GM21390 (cell line): ENCODE results near the gene HRH1.
"Not testable (repeated sequence)": the region's sequence is repeated elsewhere in the genome, so short reads cannot be mapped to it uniquely, and the experiment has no call there.

ENCODE experiments used
- ATAC-seq: cut with Tn5 transposase; IDR thresholded peaks from one replicate; pipeline ENCODE4 v1.9.1; 2021; ENCODE audit not compliant: unreplicated experiment

HRH1 gene

DNA sequence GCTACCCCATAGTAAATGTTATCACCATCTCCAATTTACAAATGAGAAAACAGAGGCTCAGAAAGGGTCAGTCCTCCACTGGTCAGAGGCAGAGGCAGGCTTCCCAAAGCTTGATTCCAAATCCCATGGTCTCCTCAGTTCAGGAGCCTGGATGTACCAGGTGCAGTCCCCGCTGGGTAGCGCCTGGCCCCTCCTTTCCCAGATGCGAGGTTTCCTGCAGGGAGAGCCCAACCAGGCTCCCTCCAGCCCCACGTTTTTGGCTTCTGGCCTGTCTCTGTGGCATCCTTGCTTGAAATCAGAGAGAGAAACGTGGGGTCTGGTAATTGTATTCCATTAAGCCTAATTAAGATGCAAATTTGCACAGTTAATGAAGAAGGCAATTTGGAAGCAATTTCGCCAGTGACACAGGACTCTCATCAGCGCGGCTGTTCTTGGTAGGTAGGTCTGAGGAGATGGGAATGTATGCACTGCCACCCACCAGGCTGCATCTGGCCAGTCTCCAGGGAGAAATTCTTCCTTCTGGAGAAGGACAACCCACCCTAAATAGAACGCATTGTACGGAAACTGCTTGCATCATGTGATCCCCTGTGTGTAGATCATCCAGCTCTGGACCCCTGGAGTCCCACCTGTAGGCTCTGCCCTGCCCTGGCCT lies 50.5 kb downstream of the HRH1 start:
- no peak for ATAC-seq

DNA sequence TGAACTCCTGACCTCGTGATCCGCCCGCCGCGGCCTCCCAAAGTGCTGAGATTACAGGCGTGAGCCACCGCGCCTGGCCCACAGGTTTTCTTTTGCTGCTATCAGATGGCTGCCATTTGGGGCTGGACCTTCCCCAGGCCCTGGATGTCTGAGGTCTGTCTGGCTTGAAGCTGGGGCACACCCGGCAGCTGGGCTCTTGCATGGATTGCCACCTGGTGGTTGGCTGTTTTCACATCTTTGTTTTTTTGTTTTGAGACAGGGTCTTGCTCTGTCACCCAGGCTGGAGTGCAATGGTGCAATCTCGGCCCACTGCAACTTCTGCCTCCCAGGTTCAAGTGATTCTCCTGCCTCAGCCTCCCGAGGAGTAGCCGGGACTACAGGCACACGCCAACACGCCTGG lies 51.6 kb downstream of the HRH1 start:
- ATAC-seq: not testable (repeated sequence)

DNA sequence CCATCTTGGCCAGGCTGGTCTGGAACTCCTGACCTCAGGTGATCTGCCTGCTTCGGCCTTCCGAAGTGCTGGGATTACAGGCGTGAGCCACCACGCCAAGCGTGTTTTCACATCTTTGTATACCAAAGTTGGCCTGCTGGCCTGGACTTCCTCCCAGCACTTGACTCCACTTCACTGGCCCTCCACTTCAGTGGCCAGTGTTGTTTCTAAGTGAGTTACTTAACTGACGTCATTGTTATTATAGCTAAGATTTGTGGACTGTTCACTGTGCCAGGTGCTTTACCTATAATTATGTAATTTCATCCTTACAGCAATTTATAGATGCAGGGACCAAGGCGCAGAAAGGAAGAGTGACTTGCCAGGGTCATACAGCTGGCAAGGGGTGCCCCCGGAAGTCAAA lies 52.0 kb downstream of the HRH1 start:
- ATAC-seq: no peak

DNA sequence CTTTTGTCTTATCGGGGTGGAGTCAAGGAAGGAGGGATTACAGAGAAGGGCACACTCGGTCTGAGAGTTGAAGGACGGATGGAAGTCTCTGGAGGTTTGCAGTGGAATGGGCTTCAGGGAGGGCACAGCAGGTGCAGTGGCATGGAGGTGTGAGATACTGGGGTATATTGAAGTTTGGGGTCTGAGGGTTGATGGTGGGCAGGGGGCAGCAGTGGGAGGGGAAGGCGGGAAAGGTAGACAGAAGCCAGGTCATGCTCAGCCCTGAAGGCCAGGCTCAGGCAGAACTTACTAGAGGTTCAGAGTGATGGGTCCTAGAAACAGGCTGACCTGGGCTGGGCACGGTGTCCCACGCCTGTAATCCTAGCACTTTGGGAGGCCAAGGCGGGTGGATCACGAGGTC lies 52.7 kb downstream of the HRH1 start:
- no peak for ATAC-seq

DNA sequence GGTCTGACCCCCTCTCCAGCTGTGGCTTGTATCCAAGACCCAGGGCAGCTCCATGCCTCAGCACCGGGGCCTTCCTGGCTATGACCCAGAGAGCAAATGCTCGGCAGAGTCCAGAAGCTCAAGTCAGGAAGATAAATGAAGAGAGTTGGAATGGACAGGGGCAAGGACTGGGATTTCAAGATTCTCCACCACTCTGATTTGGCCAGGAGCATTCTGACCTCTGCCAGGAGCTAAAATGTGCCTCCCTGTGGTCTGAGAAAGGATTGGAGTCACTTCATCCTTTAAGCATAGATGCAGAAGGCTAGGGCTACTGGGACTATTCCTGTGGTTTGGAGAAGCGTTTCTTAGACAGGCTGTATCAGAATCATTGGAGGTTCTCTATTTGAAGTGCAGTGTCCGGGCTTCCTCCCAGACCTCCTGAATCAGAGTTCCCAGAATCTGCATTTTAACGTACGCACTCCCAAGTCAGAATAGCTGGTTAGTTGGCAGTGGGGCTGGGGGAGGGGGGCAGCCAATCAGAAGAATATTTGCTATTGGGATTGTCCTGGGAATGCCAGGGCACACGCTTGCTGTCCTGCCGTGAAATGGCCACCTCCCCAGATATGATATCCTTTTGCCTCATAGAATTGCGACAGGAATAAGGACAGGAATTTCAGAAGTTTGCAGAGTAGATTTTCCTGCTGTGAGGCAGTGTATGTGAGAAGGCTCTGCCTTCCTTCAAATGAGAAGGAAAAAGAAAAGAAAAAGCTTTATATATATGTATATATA lies 57.4 kb downstream of the HRH1 start:
- ATAC-seq: no peak

DNA sequence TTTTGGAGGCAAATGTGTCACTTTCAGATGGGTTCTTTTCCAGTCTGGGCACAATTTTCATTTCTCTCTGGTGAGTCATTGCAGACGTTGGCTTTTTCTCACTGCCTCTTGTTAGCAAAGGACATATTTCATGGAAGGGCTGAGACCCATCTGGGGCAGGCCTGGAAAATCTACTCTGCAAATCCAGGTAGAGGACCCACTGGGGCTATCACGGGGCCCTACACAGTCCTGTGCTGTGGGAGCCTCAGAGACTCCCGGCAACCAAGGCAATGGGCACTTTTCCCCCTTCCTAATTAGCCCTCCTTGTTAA lies 58.0 kb downstream of the HRH1 start:
- no peak for ATAC-seq

DNA sequence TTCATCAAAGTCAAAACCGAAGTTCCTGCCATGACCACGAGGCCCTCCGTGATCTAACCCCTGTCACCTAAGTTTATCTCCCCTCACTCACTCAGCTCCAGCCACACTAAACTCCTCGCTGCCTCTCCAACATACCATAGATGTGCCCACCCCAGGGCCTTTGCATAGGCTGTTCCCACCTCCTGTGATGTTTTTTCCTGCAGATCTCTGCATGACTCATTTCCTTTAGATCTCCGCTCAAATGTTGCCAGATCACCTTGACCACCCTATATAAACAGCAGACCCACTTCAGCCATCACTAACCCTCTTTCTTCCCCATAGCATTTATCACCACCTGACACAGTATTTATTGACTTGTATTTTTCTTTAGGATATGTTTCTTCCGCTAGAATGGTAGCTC lies 58.5 kb downstream of the HRH1 start:
- ATAC-seq: no peak

DNA sequence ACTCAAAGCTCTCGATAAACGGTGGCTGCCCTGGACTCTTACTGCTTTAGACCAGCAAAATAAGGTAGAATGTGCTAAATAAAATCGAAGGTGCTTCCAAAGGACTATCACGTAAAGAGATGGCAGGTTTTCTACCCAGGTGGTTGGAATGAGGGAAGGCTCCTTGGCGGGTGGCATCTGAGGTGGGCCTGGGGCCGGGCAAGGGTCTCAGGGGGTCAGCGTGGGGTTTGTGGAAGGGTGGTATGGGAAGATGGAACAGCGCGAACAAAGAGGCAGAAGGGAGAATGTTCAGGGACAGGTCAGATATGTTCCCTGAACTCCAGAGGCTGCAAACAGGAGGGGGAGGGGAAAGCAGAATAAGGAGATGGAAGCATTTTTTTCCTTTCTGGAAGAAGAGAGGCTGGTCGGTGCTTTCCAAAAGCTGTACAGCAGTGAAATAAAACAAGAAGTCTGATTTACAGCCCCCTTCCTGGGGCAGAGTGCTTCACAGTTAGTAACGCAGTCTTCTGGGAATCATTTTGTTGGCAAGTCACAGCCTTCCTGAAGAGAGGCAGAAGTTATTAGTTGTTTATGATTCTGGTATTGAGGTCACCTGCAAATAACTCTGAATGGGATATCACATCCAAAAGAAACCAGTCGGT lies 59.6 kb downstream of the HRH1 start:
- ATAC-seq: no peak

DNA sequence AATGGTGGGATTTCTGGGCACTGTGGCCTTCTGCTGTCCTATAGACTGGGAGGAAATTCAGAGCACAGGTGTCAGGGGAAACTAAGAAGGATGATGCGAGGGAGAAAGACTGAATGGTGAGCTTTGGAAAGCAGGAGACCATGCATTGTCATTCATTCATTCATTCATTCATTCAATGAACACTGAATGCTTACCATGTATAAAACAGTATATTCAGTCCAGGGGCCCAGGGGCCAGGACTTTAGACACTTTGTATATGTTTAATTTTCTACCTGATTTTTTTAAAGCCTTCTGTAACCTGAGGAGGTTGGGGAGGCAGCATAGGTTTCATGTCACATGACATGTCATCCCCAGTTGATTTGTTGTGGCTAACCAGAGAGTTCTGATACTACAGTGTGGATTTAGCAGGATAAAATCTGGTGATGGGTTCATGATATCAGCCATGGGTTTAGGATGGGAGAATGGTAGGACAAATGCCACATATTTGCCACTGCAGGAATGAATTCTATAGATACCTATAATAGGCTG lies 60.2 kb downstream of the HRH1 start:
- ATAC-seq: no peak

DNA sequence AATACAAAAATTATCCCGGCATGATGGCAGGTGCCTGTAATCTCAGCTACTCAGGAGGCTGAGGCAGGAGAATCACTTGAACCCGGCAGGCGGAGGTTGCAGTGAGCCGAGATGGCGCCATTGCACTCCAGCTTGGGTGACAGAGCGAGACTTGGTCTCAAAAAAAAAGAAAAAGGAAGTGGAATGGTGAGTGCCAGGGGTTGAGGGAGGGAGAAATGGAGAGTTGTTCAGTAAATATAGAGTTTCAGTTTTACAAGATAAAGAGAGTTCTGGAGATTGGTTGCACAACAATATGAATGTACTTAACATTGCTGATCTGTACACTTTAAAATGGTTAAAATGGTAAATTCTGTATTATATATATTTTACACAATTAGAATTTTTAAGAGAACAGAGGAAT lies 63.1 kb downstream of the HRH1 start:
- not testable (repeated sequence) for ATAC-seq

DNA sequence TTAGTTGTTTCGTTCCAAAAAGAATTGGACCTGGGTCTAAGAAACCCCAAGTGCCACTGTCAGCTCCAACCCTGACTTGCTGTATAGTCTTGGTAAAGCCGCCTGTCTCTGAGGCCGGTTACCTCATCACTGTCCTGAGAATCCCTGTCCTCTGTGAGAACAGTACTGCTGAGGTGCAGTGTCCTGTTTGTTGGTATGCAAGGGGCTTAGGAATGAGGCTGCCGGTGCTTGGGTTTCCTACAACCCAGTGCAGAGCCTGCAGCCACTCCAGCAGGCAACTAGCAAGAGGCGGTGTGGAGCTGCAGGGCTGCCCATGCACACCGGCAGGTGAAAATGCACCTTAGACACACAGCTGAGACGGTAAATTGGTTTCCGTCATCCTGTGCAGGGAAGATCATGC lies 65.9 kb downstream of the HRH1 start:
- no peak for ATAC-seq

DNA sequence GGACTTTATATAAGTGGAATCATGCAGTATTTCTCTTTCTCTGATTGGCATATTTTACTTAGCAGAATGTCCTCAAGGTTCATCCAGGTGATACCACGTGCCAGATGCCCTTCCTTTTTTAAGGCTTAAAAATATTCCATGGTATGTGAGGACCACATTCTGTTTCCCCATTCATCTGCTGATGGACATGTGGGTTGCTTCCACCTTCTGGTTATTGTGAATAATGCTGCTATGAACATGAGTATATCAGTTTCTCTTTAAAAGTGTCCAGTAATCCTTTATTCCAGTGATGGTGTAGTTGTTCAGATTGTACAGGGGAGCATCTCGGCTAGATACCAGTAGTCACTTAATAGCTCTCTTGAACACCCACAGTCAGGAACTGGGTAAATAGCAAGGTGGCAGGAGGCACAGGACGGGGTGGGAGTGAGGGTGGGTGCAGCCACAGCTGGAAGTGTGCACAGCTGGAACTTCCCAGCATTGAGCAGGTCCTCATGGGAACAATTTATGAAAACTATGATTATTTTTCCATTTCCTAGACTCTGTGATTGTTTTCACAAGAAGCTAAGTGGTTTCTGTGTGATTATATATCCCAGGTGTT lies 67.6 kb downstream of the HRH1 start:
- ATAC-seq: no peak

DNA sequence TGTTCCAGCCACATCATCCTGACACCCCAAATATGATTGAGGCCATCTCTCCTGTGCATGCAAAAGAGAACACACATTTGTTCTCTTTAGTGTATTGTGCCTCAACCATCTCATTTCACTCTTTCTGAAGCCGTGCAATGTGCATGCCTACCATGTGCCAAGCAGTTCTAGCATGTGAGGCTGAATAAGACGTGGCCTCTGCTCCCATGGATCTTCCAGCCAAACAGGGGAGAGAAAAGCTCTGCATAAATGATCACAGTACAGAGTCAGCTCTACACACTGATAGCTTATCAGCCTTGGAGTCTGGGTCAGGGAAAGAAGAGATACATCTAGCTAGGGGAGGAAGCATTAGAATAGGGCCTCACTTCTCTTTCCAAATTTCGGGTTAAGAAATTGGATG lies 69.7 kb downstream of the HRH1 start:
- no peak for ATAC-seq

DNA sequence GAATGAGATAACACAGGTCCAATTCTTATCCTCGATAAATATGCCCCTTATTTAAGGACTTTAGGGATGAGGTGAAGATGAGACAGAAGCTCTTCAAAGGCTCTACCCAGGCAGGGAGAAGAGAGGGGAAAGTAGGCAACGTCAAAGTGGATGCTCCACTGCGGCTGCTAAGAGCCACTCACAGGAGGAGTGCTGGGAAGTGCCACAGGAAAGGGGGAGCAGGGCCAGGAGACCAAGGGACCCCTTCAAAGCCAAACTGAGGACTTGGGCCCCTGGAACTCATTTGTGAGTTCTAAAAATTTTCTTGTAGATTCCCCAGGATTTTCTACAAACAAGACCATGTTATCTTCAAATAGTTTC lies 70.6 kb downstream of the HRH1 start:
- no peak for ATAC-seq

DNA sequence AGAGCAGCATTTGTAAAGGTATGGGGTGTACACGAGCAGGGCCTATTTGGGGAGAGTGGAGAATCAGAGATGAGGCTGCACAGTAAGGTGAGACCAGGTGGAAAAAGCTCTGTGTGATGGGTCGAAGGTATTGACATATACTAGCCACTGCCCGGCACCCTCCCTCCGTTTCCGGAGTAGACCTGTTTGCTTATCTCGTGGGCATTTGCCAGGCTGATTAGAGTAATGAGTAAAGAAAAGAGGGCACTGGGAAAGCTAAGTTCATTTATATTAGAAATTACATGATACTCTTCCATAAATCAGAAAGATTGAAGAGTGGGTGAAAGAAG lies 71.7 kb downstream of the HRH1 start:
- ATAC-seq: no peak

DNA sequence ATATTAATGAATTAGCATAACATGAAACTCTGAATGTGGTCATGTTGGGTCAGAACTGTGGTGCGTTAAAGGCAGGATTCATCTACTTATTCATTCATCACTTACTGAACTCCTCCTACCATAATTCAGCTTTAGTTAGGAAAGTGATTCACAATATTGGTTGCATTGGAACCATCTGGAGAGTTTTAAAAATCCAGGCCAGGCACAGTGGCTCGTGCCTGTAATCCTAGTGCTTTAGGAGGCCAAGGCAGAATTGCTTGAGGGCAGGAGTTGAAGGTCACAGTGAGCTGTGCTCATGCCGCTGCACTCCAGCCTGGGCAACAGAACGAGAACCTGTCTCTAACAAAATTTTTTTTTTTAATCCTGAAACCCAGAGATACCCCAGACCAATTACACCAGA lies 73.7 kb downstream of the HRH1 start:
- no peak for ATAC-seq

DNA sequence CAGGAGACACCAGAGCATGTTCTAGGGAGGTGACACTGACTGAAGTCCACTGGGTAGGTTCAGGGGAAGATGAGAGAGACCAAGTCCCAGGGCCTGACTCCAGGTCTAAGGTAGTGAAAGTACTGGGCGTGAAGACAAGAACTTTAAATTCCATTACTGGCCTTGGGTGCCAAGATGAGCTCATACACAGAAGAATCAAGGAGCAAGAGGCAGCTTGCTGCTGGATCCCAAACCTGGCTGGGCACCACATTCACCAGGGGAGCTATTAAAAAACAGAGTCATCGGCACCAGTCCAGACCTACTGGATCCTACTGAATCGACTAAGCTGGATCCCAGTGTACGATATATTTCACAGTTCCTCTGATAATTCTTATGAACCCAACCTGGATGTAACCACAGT lies 75.8 kb downstream of the HRH1 start:
- ATAC-seq: no peak

DNA sequence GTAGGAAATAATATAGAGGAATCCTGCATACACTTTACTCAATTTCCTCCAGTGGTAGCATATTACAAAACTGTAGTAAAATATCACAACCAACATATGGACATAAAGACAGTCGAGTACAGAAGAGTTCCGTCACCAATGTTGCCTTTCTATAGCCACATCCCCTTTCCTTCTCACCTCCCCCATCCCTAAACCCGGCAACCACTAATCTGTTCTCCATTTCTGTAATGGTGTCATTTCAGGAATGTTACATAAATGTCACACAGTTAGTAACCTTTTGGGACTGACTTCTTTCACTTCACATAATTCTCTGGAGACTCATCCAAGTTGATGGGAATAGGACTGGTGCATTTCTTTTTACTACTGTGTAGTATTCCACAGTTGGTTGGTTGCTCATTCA lies 76.5 kb downstream of the HRH1 start:
- no peak for ATAC-seq

DNA sequence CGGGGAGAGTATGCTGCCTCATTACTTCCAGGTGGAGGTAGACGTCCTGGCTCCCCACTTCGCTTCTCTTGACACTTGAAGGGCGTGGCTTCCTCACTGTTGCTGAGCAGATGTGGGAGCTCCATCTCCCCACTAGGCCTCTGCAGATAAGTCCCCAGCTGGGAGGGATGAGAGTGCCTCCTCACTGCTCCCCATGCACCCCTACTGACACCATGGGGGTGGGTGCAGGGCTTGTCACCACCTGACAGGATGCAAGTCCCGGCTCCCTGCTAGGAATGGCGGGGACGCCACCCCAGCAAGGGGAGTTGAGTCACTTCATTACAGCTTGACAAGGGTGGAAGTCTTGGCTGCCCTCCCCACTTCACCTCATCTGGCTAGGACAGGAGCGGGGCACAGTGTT lies 81.1 kb downstream of the HRH1 start:
- ATAC-seq: no peak

DNA sequence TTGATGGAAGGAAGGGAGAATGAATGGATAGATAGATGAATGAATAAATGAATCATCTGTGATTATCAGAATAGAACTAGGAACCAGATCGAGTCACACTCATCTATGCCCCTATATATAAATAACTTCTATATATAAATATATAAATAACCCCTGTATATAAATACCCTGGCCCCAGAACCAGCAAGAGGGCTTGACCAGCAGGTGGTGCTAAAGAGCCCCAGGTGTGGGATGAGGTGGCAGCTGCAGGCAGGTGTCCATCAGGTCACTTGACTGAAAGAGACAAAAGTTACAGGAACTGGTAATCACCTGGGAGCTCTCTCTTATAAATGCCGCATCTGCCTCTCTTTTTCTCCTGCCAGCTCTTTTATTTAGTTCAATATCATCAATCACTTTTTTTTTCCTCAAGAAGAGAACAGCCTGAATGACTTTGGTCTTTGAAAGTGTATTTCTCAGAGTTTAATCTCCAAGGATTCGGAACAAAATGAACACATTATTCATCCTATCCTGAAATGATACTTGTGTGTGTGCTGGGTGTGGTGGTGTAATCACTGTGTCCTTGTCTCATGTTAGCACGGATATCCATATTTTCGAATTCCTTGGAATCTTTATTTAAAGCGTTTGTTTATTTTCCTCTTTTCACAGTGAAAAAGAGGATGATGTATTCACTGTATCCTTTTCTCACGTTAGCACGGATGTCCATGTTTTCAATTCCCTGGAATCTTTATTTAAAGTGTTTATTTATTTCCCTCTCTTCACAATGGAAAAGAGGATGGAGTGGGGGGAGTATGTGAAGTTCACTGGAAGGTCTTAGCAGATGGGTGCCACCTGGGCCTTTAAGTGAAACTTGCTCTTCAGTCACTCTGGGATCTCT lies 82.5 kb downstream of the HRH1 start:
- ATAC-seq: no peak

DNA sequence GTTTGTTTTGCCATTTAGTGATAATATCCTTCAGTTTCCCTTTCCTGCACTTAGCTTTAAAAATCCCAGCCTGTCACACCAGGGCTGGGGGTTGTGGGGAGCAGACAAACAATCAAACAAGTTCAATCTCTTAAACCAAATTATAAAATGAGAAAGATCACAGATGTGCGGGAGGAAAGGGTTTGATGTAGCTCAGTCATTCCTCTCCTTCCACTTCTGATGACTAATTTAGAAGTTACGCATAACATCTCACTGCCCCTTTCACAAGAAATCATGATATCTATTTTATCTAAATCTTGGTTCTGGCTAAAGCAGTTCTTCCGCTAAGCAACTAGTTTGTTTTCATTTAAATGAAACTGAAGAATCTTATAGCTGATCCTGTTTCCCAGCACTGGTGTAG lies 83.8 kb downstream of the HRH1 start:
- no peak for ATAC-seq
